ENCODE results near the gene MYO15B.

DNA sequence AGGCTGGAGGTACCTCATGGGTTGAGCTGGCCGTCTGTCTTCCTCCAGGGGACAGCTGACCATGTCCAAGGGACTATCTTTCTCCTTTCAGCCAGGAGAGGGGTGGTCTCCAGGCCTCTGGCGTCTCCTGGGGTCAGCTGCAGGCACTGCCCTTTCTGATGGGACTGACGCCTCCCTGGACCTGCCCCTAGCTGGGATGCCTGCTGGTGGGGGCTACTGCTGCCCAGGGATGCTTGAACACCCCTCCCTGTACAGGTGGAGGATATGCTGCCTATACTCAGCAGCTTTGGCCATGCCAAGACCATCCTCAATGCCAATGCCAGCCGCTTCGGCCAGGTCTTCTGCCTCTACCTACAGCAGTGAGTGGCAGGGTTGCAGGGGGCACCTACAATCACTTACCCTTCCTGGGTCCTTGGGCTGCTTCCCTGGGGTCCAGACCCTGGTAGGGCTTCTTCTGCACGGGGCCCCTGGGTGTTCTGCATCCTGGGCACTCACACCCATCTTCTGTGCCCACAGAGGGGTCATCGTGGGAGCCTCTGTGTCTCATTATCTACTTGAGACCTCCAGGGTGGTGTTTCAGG, 4.2 kb downstream of the MYO15B start:
- TF ChIP-seq USF2 (IDR thresholded peaks at IDR 0.05; ENCODE audit: low read depth, low read length) (no peak), MXI1 (IDR thresholded peaks at IDR 0.05; ENCODE audit: borderline replicate concordance, low read depth, low read length) (no peak), FOS (IDR thresholded peaks at IDR 0.05; ENCODE audit: low read depth, low read length) (no peak), CTCF (conservative IDR thresholded peaks at IDR 0.05; ENCODE audit: low read depth, low read length) (no peak), RCOR1 (IDR thresholded peaks at IDR 0.05; ENCODE audit: insufficient replicate concordance, low read length) (no peak), NFE2L2 (IDR thresholded peaks at IDR 0.05; ENCODE audit: low read depth, low read length) (no peak), MAZ (IDR thresholded peaks at IDR 0.05; ENCODE audit: borderline replicate concordance, low read depth, low read length) (no peak), RAD21 (IDR thresholded peaks at IDR 0.05; ENCODE audit: low read length) (no peak), BHLHE40 (IDR thresholded peaks at IDR 0.05; ENCODE audit: low read depth, low read length) (no peak), RFX5 (IDR thresholded peaks at IDR 0.05; ENCODE audit: low read depth, low read length) (no peak), POLR2A (IDR thresholded peaks at IDR 0.05; ENCODE audit: low read depth, low read length) (no peak), SMC3 (IDR thresholded peaks at IDR 0.05; ENCODE audit: low read depth, low read length) (no peak), CEBPB (IDR thresholded peaks at IDR 0.05; ENCODE audit: low read depth, low read length) (no peak)
- TF ChIP-seq, protein P1, sequence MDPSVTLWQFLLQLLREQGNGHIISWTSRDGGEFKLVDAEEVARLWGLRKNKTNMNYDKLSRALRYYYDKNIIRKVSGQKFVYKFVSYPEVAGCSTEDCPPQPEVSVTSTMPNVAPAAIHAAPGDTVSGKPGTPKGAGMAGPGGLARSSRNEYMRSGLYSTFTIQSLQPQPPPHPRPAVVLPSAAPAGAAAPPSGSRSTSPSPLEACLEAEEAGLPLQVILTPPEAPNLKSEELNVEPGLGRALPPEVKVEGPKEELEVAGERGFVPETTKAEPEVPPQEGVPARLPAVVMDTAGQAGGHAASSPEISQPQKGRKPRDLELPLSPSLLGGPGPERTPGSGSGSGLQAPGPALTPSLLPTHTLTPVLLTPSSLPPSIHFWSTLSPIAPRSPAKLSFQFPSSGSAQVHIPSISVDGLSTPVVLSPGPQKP (IDR thresholded peaks at IDR 0.05; ENCODE audit: borderline replicate concordance, low read depth, low read length), result no peak

All from IMR-90 (cell line).